Upper lobe of right lung (tissue), 1 donor: ENCODE measurements around the gene DHCR7. TPM values are rescaled to one million over a fixed set of nuclear protein-coding genes. Genes with fewer than 3 reads are reported as not detected.

Source experiments
- ATAC-seq: fragments of 200-7000 bp; cut with Tn5 transposase; one replicate; pipeline ENCODE4 v1.9.1; 2020; ENCODE audit warnings: mild to moderate bottlenecking, moderate library complexity
- DNase-seq: peaks from one replicate; pipeline ENCODE4 v3.0.0-alpha.2; 2020
- H3K27ac ChIP-seq: fragments of 200-600 bp; one replicate; pipeline ENCODE4 v1.8.0; 2022
- H3K27me3 ChIP-seq: fragments of 200-600 bp; one replicate; pipeline ENCODE4 v1.8.0; 2022; ENCODE audit warnings: mild to moderate bottlenecking
- H3K36me3 ChIP-seq: fragments of 200-600 bp; one replicate; pipeline ENCODE4 v1.8.0; 2022
- H3K4me1 ChIP-seq: fragments of 200-600 bp; one replicate; pipeline ENCODE4 v1.8.0; 2022
- H3K4me3 ChIP-seq: fragments of 200-600 bp; one replicate; pipeline ENCODE4 v1.8.0; 2022; ENCODE audit warnings: mild to moderate bottlenecking
- H3K9me3 ChIP-seq: fragments of 200-600 bp; one replicate; pipeline ENCODE4 v1.8.0; 2022
- CTCF ChIP-seq: fragments of 200-600 bp; IDR thresholded peaks from one replicate; pipeline ENCODE4 v1.8.0; 2022; ENCODE audit warnings: antibody characterized with exemption
- intact Hi-C: fragments of 100-400 bp; cut with DNase I; formaldehyde crosslinking; loops from one replicate; pipeline ENCODE4 v1.11.0; 2022
- total RNA-seq: library from RNA; stranded (reverse); fragmentation: NEBNext Ultra II Directional; extraction: Animal tissue kit (Norgen Biotek cat#: 25700); gene quantifications from one replicate; pipeline ENCODE4 v1.2.1, GENCODE V29; 2021
- donor health status: DM: no; HTN: yes; CAD: no; lungs with severe emphysema.

The DHCR7 gene
- total RNA-seq, 1 donor from 2014 or later = 105 TPM

- Histone ChIP-seq H3K4me3 (no peak overlapping the region), H3K27ac (no peak overlapping the region), H3K9me3 (no peaks in the 10 kb centered on the region), H3K4me1 (no peaks in the 10 kb centered on the region), H3K36me3 (peaks cover 75% of the 10 kb centered on the region), H3K27me3 (no peaks in the 10 kb centered on the region)
- no peak for TF ChIP-seq CTCF
- DNase-seq = no peak
- intact Hi-C loops = no loop called here
- no peak for ATAC-seq
Measured at GRCh38 chr11:71463331-71464211, 15.4 kb upstream of the DHCR7 start.

- H3K4me3 ChIP-seq = no peak overlapping the region
- TF ChIP-seq CTCF = no peak
- peaks cover 82% of the 10 kb centered on the region for H3K36me3 ChIP-seq
- no peaks in the 10 kb centered on the region for H3K27me3 ChIP-seq
- H3K4me1 ChIP-seq = no peaks in the 10 kb centered on the region
- DNase-seq (no peak), ATAC-seq (no peak)
- no peak overlapping the region for H3K27ac ChIP-seq
- intact Hi-C loops = no loop called here
- no peaks in the 10 kb centered on the region for H3K9me3 ChIP-seq
Measured at GRCh38 chr11:71462726-71463125, 14.5 kb upstream of the DHCR7 start.

GRCh38 chr11:71461696-71462095 lies 13.5 kb upstream of the DHCR7 start:
- DNase-seq (no peak), ATAC-seq (no peak)
- H3K27ac ChIP-seq = no peak overlapping the region
- H3K36me3 ChIP-seq = peaks cover 82% of the 10 kb centered on the region
- no peak for TF ChIP-seq CTCF
- intact Hi-C loops = no loop called here
- H3K9me3 ChIP-seq = no peaks in the 10 kb centered on the region
- no peak overlapping the region for H3K4me3 ChIP-seq
- H3K4me1 ChIP-seq = no peaks in the 10 kb centered on the region
- no peaks in the 10 kb centered on the region for H3K27me3 ChIP-seq

- no peak for ATAC-seq
- intact Hi-C loops = no loop called here
- peaks cover 90% of the 10 kb centered on the region for H3K36me3 ChIP-seq
- H3K27ac ChIP-seq = no peak overlapping the region
- DNase-seq = no peak
- no peaks in the 10 kb centered on the region for H3K27me3 ChIP-seq
- no peaks in the 10 kb centered on the region for H3K4me1 ChIP-seq
- H3K9me3 ChIP-seq = no peaks in the 10 kb centered on the region
- H3K4me3 ChIP-seq = no peak overlapping the region
- TF ChIP-seq CTCF = no peak
Measured at GRCh38 chr11:71459767-71460320, 11.7 kb upstream of the DHCR7 start.

- ATAC-seq (no peak), DNase-seq (no peak)
- TF ChIP-seq CTCF = no peak
- Histone ChIP-seq H3K9me3 (no peaks in the 10 kb centered on the region), H3K27me3 (no peaks in the 10 kb centered on the region), H3K4me1 (peaks cover 2% of the 10 kb centered on the region), H3K27ac (no peak overlapping the region), H3K4me3 (no peak overlapping the region), H3K36me3 (peaks cover 89% of the 10 kb centered on the region)
- intact Hi-C loops = no loop called here
Measured at GRCh38 chr11:71459076-71459766, 11.0 kb upstream of the DHCR7 start.
